ENCODE measurements around the gene CLC.

Gene CLC

DNA sequence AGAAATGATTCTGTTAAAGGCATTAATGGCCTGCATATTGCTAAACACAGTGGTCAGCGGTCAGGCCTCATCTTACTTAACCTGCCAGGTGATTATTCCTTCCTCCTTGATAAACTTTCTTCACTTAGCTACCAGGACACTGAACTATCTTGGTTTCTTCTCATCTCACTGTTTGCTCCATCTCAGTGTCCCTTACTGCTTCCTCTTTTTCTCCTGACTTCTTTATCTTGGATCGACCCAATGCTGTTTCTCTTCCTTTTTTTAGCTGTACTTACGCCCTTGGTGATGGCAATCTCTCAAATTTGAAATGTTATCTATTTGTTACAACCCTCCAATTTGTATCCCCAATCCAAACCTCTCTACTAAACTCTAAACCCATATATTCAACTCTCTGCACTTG lies 7.8 kb upstream of the CLC start:
- TF ChIP-seq, protein P1, sequence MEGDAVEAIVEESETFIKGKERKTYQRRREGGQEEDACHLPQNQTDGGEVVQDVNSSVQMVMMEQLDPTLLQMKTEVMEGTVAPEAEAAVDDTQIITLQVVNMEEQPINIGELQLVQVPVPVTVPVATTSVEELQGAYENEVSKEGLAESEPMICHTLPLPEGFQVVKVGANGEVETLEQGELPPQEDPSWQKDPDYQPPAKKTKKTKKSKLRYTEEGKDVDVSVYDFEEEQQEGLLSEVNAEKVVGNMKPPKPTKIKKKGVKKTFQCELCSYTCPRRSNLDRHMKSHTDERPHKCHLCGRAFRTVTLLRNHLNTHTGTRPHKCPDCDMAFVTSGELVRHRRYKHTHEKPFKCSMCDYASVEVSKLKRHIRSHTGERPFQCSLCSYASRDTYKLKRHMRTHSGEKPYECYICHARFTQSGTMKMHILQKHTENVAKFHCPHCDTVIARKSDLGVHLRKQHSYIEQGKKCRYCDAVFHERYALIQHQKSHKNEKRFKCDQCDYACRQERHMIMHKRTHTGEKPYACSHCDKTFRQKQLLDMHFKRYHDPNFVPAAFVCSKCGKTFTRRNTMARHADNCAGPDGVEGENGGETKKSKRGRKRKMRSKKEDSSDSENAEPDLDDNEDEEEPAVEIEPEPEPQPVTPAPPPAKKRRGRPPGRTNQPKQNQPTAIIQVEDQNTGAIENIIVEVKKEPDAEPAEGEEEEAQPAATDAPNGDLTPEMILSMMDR (IDR thresholded peaks at IDR 0.05; ENCODE audit: borderline replicate concordance, insufficient read depth, low read depth, low read length): no peak
- H3K4me3 ChIP-seq (ENCODE audit: low read depth, low read length): no peak overlapping the region

DNA sequence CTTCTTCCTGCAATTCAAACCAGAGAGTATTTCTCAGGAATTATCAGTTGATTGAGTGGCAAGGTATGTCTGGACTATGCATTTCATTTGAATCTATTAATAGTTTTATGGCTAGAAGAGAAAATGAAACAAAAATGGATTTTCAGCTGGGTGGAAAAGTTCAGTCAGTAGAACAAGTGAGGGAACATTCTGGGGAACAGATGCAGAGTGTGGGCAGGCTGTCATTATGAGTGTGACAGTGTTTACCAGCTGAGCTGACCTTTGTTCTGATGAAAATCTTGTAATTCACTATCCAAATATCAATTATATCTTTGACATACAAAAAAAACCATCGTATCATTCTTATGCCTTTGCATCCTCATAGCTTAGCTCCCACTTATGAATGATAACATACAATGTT lies 2.6 kb upstream of the CLC start:
- no peak overlapping the region for H3K4me3 ChIP-seq (ENCODE audit: low read depth, low read length)
- TF ChIP-seq, protein P1 (IDR thresholded peaks at IDR 0.05; ENCODE audit: borderline replicate concordance, insufficient read depth, low read depth, low read length): no peak

DNA sequence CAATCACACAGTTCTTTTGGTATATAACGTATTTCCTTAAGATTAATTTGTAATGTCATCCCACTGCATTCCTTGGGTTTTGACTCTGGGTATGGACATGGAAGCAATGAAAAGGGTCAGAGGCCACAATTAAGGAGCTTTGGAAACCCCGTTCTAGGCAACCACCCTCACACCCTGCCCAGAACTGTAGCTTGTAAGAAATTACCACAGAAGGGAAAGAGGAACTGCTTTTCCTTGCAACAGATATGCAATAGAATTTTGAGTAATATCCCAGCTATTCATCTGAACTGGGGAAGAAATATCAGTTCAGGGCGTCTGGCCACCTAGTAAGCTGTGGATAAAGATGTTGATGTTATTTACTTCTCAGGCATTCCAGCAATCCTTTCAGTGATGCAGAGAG lies 985 bp upstream of the CLC start:
- H3K4me3 ChIP-seq (ENCODE audit: low read depth, low read length): no peak overlapping the region
- TF ChIP-seq, protein P1 (IDR thresholded peaks at IDR 0.05; ENCODE audit: borderline replicate concordance, insufficient read depth, low read depth, low read length): no peak

DNA sequence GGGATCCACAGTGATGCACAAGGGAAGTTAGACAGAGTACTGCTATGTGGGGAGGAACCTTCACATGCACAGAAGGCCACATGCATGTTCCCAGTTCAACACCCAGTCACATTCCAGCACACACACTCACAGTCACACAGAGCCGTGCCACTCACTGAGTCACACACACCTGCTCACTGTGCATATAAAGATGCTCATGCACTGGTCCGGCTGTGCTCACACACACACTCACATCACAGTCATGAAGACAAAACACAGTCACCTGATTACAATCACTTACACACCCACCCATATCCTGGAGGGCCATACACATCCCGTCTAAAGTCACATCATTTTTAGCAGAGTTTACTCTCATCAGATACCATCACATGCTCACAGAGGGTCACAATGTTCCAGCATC lies 478 bp downstream of the CLC start:
- TF ChIP-seq, protein P1 (IDR thresholded peaks at IDR 0.05; ENCODE audit: borderline replicate concordance, insufficient read depth, low read depth, low read length): no peak
- H3K4me3 ChIP-seq (ENCODE audit: low read depth, low read length): no peak overlapping the region

DNA sequence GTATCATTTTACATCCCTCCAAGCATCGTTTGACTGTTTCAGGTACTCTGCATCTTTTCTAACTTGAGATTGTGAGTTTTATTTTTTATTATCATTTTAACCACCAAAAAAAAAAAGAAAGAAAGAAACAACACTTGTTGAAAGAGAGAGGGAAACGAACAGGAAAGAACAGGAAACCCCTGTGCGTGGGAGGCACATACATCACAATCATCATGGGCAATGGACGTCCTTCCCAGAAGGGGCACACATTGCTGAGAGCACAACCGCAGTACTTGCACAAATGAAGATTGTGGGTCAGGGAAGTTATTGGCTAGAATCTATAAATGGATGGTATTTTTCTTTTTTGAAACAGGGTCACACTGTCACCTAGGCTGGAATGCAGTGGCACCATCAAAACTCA lies 1.7 kb downstream of the CLC start:
- no peak overlapping the region for H3K4me3 ChIP-seq (ENCODE audit: low read depth, low read length)
- TF ChIP-seq, protein P1 (IDR thresholded peaks at IDR 0.05; ENCODE audit: borderline replicate concordance, insufficient read depth, low read depth, low read length): no peak

DNA sequence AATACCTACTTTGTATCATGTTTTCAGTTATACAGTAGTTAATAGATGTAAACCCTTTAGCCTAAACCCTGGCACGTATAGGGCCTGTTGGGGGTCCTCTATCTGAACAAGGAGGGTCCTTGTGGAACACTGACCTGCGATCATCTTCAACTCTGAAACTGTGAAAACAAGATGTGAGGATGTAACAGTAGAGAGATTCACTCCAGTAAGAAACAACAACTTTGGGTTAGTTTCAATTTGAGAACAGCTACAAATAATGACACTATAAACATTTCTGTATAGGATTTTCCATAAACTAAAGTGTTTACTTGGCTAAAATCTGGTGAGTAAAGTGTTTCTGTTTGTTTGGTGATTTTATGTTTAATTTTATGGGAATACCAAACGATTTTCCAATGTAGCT lies 2.1 kb downstream of the CLC start:
- TF ChIP-seq, protein P1 (IDR thresholded peaks at IDR 0.05; ENCODE audit: borderline replicate concordance, insufficient read depth, low read depth, low read length): no peak

DNA sequence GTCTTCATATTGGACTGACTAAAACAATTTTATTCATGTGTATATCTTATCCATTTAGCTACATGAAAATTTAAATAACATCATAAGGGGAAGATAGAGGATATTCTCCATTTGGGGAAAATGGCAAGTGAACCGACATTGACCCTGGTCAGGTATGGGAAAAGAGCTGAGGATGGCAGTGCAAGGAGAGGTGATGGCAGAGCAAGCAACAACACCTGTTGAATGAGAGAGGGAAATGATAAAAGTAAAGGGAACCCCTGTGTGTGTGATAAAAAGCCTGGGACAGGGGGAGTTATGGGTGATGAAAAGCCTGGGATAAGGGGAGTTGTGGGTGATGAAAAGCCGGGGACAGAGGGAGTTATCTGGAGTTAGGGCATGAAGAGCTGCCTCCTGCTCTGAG lies 4.0 kb downstream of the CLC start:
- TF ChIP-seq, protein P1 (IDR thresholded peaks at IDR 0.05; ENCODE audit: borderline replicate concordance, insufficient read depth, low read depth, low read length): no peak
- no peak overlapping the region for H3K4me3 ChIP-seq (ENCODE audit: low read depth, low read length)

More for the DNA sequence above, 2.1 kb downstream of the CLC start:
- H3K4me3 ChIP-seq (ENCODE audit: low read depth, low read length): no peak overlapping the region

All from GM12875 (cell line).